Upper lobe of left lung (tissue), 6 donors: ENCODE measurements around the gene ZNF775. TPM values are rescaled to one million over a fixed set of nuclear protein-coding genes. Genes with fewer than 3 reads are reported as not detected.

Experiments used
- ATAC-seq, 2 donors: fragments of 200-7000 bp; cut with Tn5 transposase; one replicate each; pipeline ENCODE4 v1.9.1; 2022; ENCODE audit warnings: mild to moderate bottlenecking in 2 of 2, moderate library complexity in 2 of 2; ENCODE audit not compliant: low FRiP score in 2 of 2
- DNase-seq, 2 donors: peaks; one replicate each; pipeline ENCODE4 v3.0.0-alpha.2; 2019 to 2020
- H3K27ac ChIP-seq, 4 donors: fragments of 200-600 bp; sonication (generic); one replicate each; pipeline ENCODE4 v1.5.1; 2016 to 2019
- H3K27me3 ChIP-seq, 4 donors: fragments of 200-600 bp; sonication (generic); one replicate each; pipeline ENCODE4 v1.5.1; 2017 to 2019
- H3K36me3 ChIP-seq, 4 donors: fragments of 200-600 bp; sonication (generic); one replicate each; pipeline ENCODE4 v1.5.1; 2016 to 2019
- H3K4me1 ChIP-seq, 4 donors: fragments of 200-600 bp; sonication (generic); one replicate each; pipeline ENCODE4 v1.5.1; 2018 to 2019
- H3K4me3 ChIP-seq, 4 donors: fragments of 200-600 bp; sonication (generic); one replicate each; pipeline ENCODE4 v1.5.1; 2017 to 2019; ENCODE audit warnings: mild to moderate bottlenecking in 2 of 4, moderate library complexity in 1 of 4
- H3K9me3 ChIP-seq, 4 donors: fragments of 200-600 bp; sonication (generic); one replicate each; pipeline ENCODE4 v1.5.1; 2018 to 2019
- EP300 ChIP-seq, 4 donors: sonication (generic); formaldehyde crosslinking; IDR thresholded peaks; one replicate each; pipeline ENCODE4 v1.5.1; 2017; ENCODE audit warnings: antibody characterized with exemption in 4 of 4, control low read depth in 2 of 4
- POLR2A ChIP-seq, 4 donors: fragments of 450-650 bp; IDR thresholded peaks; one replicate each; pipeline ENCODE4 v1.5.1; 2016 to 2017; ENCODE audit warnings: antibody characterized with exemption in 4 of 4, mild to moderate bottlenecking in 2 of 4
- POLR2AphosphoS5 ChIP-seq, 2 donors: sonication (generic); formaldehyde crosslinking; IDR thresholded peaks; one replicate each; pipeline ENCODE4 v1.5.1; 2017; ENCODE audit warnings: antibody characterized with exemption in 2 of 2
- WGBS, 2 donors: methylation state at CpG; one replicate each; pipeline ENCODE4 v1.1.5; 2017 to 2018; 5-methylcytosine and 5-hydroxymethylcytosine counted together
- total RNA-seq, 6 donors: library from RNA; depleted of rRNA in 4 of 6; stranded (reverse); fragments of >200 nt in 4 of 6; gene quantifications; one replicate each; pipeline versions ENCODE4 v1.1.0 to v1.2.1, GENCODE V29; 2016 to 2021
- TF ChIP-seq, protein P1 (sequence below), 6 experiments: fragments of 450-650 bp in 4 of 6; fragments of 200-600 bp in 2 of 6; sonication (generic) in 2 of 6; IDR thresholded peaks; one replicate each; pipeline ENCODE4 v1.5.1; 2016 to 2019; ENCODE audit warnings: antibody characterized with exemption in 6 of 6
- donor health status: DM: no; HTN: no; CAD: no; lungs with moderate emphysema.
- donor health status: DM: no; HTN: yes; CAD: no; lungs with severe emphysema.

The ZNF775 gene
- total RNA-seq, 6 donors from 2014 or later: 3.0 to 6.5 (median 5.5) TPM

DNA sequence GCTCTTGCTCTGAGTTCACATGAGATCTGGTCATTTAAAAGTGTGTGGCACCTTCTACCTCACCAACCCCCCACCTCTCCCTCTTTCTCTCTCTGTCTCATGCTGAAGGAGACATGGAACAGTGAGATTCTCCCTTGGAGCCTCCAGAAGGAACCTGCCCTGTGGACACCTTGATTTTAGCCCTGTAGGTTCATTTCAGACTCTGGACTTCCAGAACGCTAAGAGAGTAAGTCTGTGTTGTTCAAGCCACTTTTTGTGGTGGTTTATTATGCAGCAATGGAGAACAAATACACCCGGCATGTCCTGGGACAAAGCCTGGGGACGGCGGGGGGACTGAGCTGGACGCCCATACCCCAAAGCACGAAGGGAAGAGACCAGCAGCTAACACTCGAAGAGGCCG lies 50.6 kb downstream of the ZNF775 start:
- WGBS, 2 donors: 83 to 97% methylated on average over 7 to 8 of the region's 8 CpGs
- H3K36me3 ChIP-seq: no peaks in the 10 kb centered on the region
- H3K27ac ChIP-seq: no peak overlapping the region
- no peak for DNase-seq
- H3K4me1 ChIP-seq: peaks cover 5 to 11% (median 9%) of the 10 kb centered on the region in 4 donors
- TF ChIP-seq EP300 (IDR thresholded peaks at IDR 0.05) (no peak), POLR2A (IDR thresholded peaks at IDR 0.05) (no peak), POLR2AphosphoS5 (IDR thresholded peaks at IDR 0.05) (no peak)
- TF ChIP-seq, protein P1, sequence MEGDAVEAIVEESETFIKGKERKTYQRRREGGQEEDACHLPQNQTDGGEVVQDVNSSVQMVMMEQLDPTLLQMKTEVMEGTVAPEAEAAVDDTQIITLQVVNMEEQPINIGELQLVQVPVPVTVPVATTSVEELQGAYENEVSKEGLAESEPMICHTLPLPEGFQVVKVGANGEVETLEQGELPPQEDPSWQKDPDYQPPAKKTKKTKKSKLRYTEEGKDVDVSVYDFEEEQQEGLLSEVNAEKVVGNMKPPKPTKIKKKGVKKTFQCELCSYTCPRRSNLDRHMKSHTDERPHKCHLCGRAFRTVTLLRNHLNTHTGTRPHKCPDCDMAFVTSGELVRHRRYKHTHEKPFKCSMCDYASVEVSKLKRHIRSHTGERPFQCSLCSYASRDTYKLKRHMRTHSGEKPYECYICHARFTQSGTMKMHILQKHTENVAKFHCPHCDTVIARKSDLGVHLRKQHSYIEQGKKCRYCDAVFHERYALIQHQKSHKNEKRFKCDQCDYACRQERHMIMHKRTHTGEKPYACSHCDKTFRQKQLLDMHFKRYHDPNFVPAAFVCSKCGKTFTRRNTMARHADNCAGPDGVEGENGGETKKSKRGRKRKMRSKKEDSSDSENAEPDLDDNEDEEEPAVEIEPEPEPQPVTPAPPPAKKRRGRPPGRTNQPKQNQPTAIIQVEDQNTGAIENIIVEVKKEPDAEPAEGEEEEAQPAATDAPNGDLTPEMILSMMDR (IDR thresholded peaks at IDR 0.05): no peak
- H3K4me3 ChIP-seq: no peak overlapping the region
- H3K27me3 ChIP-seq: no peaks in the 10 kb centered on the region
- no peak for ATAC-seq
- no peaks in the 10 kb centered on the region for H3K9me3 ChIP-seq

DNA sequence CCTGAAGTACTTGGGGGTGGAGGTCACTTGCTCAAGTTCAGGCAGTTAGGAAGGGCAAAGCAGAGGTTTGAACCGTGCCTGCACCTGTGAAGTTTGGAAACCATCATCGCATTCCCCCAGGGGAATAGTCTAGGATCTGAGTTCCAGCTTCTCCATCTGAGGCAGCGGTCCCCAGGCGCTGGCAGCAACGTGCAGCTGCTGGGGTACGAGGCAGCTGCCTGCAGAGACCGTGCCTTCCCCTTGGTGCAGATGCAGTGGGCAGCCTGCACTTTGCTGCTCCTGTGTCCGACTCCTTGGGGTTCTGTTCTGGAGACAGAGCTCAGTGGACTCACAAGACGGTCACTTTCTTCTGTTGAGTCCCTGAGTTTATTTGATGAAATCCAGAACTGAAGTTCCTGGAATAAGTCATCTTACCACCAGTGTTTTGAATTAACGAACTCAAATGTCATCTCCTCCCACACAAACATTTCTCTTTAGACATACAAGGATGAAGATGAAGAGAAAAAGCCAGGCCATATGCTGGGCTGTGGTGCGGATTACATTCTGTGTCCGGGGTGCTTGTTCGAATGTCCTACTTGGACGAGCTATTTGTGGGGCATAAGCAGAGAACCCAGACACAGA lies 51.4 kb downstream of the ZNF775 start:
- Histone ChIP-seq H3K27ac (no peak overlapping the region), H3K27me3 (no peaks in the 10 kb centered on the region), H3K4me3 (no peak overlapping the region), H3K4me1 (peaks cover 5 to 14% (median 9%) of the 10 kb centered on the region in 4 donors), H3K36me3 (no peaks in the 10 kb centered on the region), H3K9me3 (no peaks in the 10 kb centered on the region)
- 92 to 94% methylated on average over 10 to 14 of the region's 14 CpGs for WGBS, 2 donors
- TF ChIP-seq, protein P1 (IDR thresholded peaks at IDR 0.05): no peak
- no peak for TF ChIP-seq POLR2AphosphoS5 (IDR thresholded peaks at IDR 0.05)
- no peak for TF ChIP-seq EP300 (IDR thresholded peaks at IDR 0.05)
- no peak for TF ChIP-seq POLR2A (IDR thresholded peaks at IDR 0.05)
- ATAC-seq (no peak), DNase-seq (no peak)

DNA sequence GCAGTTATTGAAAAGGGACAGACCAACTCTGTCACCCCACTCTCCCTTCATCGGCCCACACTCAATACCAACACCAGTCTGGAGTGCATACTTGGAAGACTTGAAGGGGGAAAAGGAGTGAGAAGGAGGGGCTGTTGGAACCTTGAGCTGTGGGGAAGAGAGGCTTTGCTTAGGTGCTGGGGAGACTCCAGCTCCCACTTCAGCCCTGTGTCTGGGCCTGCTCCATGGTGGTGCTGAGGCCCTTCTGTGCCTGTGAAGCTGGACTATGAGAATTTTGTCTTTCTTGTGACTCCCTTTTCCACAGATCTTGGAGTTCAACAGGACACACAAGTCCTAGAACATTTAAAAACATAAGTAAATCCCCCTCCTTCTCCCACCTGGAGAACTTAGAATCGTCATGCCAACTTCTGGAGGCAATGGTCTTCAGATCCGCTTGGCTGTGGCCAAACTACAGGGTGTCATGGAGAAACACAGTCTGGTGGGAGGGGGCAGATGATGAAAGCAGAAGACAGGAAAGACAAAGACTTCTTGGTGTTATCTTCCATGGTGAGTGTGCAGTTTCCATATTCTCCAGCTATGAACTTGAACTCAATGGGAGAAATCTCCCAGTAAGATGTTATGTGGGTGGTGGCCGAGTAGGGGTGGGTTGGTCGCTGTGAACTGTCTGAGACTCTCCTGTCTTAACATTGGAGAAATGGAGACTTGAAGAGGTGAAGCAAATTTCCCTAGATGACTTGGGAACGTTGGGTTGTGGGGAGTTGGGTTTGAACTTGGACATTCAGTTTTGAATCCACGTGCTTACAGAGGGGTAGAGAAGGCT lies 52.9 kb downstream of the ZNF775 start:
- WGBS, 2 donors: 85 to 90% methylated on average over 7 of the region's 7 CpGs
- no peak for DNase-seq

DNA sequence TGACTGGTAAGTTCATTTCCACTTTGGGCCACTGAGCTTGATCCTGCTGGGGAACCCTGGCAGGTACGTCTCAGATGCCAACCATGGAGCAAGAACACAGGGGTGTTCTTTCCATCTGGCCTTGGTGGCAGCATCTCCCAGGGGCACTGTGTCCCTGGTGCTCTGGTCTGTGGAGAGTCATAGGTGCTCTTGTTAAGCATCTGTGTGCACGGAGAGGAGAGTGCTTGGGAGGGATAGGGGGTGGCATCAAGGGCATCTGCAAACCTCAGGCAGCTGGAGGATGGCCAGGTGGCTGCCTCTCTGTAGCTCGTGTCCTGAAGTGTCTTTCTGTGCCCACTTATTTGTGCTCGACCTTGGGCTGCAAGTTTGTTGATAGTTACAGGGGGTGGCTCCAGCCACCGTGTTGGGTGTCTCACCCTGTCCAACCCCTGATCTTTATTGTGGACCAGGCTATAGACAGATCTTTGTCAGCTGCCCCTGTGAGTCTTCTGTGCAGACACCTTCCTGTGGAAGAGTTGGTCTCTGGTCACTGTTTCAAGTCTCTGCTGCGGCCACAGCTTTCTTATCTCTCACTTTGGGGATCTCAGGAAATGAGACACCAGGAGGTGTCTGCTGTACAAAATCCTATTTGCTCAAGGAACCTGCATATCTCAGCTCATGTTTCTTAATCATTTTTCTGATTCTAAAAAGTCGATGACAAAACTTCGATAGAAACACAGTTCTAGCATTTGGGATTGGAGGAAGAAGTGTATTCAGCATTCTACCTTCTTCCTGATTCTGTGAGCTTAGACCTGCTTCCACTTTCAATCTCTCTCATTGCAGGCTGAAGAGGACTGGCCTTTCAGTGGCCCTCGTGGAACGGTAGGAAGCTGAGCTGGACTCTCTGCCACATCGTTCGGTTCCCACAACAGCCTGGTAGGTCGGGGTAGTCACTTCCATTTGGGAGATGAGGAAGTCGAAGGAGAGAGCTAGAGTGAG lies 54.1 kb downstream of the ZNF775 start:
- WGBS, 2 donors: 66 to 78% methylated on average over 11 to 14 of the region's 14 CpGs
- no peak for TF ChIP-seq POLR2AphosphoS5 (IDR thresholded peaks at IDR 0.05)
- no peak for TF ChIP-seq POLR2A (IDR thresholded peaks at IDR 0.05)
- TF ChIP-seq, protein P1 (IDR thresholded peaks at IDR 0.05): no peak
- TF ChIP-seq EP300 (IDR thresholded peaks at IDR 0.05): no peak
- DNase-seq: no peak

More for the DNA sequence above, 52.9 kb downstream of the ZNF775 start:
- Histone ChIP-seq H3K36me3 (no peaks in the 10 kb centered on the region), H3K27ac (no peak overlapping the region), H3K4me3 (no peak overlapping the region), H3K9me3 (no peaks in the 10 kb centered on the region), H3K4me1 (peaks cover 5 to 14% (median 9%) of the 10 kb centered on the region in 4 donors), H3K27me3 (no peaks in the 10 kb centered on the region)
- TF ChIP-seq POLR2AphosphoS5 (IDR thresholded peaks at IDR 0.05): no peak
- no peak for TF ChIP-seq EP300 (IDR thresholded peaks at IDR 0.05)
- TF ChIP-seq, protein P1 (IDR thresholded peaks at IDR 0.05): no peak
- TF ChIP-seq POLR2A (IDR thresholded peaks at IDR 0.05): no peak
- no peak for ATAC-seq

More for the DNA sequence above, 54.1 kb downstream of the ZNF775 start:
- Histone ChIP-seq H3K27ac (peak overlapping the region in 1 of 4 donors; percentile 40), H3K4me1 (peaks cover 5 to 14% (median 9%) of the 10 kb centered on the region in 4 donors), H3K9me3 (no peaks in the 10 kb centered on the region), H3K4me3 (no peak overlapping the region), H3K36me3 (no peaks in the 10 kb centered on the region), H3K27me3 (no peaks in the 10 kb centered on the region)
- peak in 1 of 2 donors; percentile 69 for ATAC-seq
